RWPE2 (cell line): ENCODE results near the gene GRIA4.

ENCODE experiments used
- ATAC-seq: fragments of 200-7000 bp; cut with Tn5 transposase; 3 replicates; pipeline ENCODE4 v1.9.1; 2021; ENCODE audit warnings: low read depth
- DNase-seq: peaks from one replicate; pipeline ENCODE4 v3.0.0-alpha.2; 2020; ENCODE audit warnings: low spot score
- H3K27ac ChIP-seq: fragments of 450-650 bp; 2 replicates; pipeline ENCODE4 v1.5.1; 2017; ENCODE audit warnings: mild to moderate bottlenecking; ENCODE audit not compliant: poor library complexity, severe bottlenecking
- H3K27me3 ChIP-seq: fragments of 250-450 bp; sonication (Bioruptor Pico); 2 replicates; pipeline ENCODE4 v1.5.1; 2021; ENCODE audit warnings: mild to moderate bottlenecking, moderate library complexity; ENCODE audit not compliant: insufficient read depth, poor library complexity, severe bottlenecking
- H3K36me3 ChIP-seq: fragments of 250-450 bp; sonication (Bioruptor Pico); 2 replicates; pipeline ENCODE4 v1.5.1; 2020; ENCODE audit warnings: low read depth, mild to moderate bottlenecking, moderate library complexity
- H3K4me1 ChIP-seq: fragments of 250-450 bp; sonication (Bioruptor Pico); 2 replicates; pipeline ENCODE4 v1.5.1; 2021; ENCODE audit warnings: mild to moderate bottlenecking, moderate library complexity; ENCODE audit not compliant: insufficient read depth, poor library complexity, severe bottlenecking
- H3K4me3 ChIP-seq: fragments of 250-450 bp; sonication (Bioruptor Pico); 2 replicates; pipeline ENCODE4 v1.5.1; 2021; ENCODE audit warnings: mild to moderate bottlenecking, moderate library complexity; ENCODE audit not compliant: severe bottlenecking
- H3K9me3 ChIP-seq: fragments of 250-450 bp; sonication (Bioruptor Pico); 2 replicates; pipeline ENCODE4 v1.5.1; 2021; ENCODE audit warnings: mild to moderate bottlenecking, moderate library complexity; ENCODE audit not compliant: severe bottlenecking
- TF ChIP-seq, protein P1 (sequence below): fragments of 450-650 bp; IDR thresholded peaks from one replicate; pipeline ENCODE4 v1.5.1; 2017; ENCODE audit warnings: mild to moderate bottlenecking, moderate library complexity; ENCODE audit not compliant: poor library complexity, severe bottlenecking

The GRIA4 gene

DNA sequence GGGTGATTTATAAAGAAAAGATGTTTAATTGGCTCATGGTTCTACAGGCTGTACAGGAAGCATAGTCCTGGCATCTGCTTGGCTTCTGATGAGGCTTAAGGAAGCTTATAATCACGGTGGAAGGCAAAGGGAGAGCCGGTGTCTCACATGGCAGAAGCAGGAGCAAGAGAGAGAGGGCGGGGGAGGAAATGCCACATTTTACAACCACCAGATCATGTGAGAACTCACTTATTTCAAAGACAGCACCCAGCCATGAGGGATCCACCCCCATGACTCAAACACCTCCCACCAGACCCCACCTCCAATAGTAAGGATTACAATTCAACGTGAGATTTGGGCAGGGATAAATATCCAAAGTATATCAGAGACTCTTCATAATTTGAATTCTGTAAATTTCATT lies 211.5 kb downstream of the GRIA4 start:
- H3K9me3 ChIP-seq = no peaks in the 10 kb centered on the region
- no peaks in the 10 kb centered on the region for H3K36me3 ChIP-seq
- H3K4me3 ChIP-seq = no peak overlapping the region
- TF ChIP-seq, protein P1, sequence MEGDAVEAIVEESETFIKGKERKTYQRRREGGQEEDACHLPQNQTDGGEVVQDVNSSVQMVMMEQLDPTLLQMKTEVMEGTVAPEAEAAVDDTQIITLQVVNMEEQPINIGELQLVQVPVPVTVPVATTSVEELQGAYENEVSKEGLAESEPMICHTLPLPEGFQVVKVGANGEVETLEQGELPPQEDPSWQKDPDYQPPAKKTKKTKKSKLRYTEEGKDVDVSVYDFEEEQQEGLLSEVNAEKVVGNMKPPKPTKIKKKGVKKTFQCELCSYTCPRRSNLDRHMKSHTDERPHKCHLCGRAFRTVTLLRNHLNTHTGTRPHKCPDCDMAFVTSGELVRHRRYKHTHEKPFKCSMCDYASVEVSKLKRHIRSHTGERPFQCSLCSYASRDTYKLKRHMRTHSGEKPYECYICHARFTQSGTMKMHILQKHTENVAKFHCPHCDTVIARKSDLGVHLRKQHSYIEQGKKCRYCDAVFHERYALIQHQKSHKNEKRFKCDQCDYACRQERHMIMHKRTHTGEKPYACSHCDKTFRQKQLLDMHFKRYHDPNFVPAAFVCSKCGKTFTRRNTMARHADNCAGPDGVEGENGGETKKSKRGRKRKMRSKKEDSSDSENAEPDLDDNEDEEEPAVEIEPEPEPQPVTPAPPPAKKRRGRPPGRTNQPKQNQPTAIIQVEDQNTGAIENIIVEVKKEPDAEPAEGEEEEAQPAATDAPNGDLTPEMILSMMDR = no peak
- no peak for DNase-seq
- H3K27me3 ChIP-seq = peaks cover 2% of the 10 kb centered on the region
- no peaks in the 10 kb centered on the region for H3K4me1 ChIP-seq
- ATAC-seq = no peak
- H3K27ac ChIP-seq = no peak overlapping the region

DNA sequence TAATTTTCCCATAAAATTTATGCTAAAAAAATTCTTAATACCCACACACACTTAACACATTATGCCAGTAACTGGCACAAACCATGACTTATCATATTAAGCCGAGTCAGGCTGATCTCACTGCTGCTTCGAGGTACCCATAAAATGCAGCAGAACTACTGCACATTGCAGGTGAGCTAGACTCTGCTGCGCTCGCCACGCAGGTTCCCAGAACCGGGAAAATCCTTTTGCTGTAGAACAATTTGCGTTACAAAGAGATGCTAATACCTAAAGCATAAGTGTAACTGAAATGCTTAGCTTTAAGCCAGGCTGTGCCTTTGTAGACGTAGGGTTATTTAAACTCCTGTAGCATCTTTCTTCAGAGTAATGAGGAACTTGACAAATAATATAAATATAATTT lies 211.9 kb downstream of the GRIA4 start:
- DNase-seq (no peak), ATAC-seq (no peak)
- Histone ChIP-seq H3K36me3 (no peaks in the 10 kb centered on the region), H3K4me1 (no peaks in the 10 kb centered on the region), H3K27ac (no peak overlapping the region), H3K9me3 (no peaks in the 10 kb centered on the region), H3K4me3 (no peak overlapping the region), H3K27me3 (peaks cover 2% of the 10 kb centered on the region)
- TF ChIP-seq, protein P1 = no peak

GRCh38 chr11:105823495-105824033 lies 213.7 kb downstream of the GRIA4 start:
- Histone ChIP-seq H3K27ac (no peak overlapping the region), H3K4me3 (no peak overlapping the region), H3K27me3 (peaks cover 2% of the 10 kb centered on the region), H3K4me1 (no peaks in the 10 kb centered on the region), H3K9me3 (no peaks in the 10 kb centered on the region), H3K36me3 (no peaks in the 10 kb centered on the region)
- TF ChIP-seq, protein P1 = no peak
- no peak for ATAC-seq
- DNase-seq = no peak

DNA sequence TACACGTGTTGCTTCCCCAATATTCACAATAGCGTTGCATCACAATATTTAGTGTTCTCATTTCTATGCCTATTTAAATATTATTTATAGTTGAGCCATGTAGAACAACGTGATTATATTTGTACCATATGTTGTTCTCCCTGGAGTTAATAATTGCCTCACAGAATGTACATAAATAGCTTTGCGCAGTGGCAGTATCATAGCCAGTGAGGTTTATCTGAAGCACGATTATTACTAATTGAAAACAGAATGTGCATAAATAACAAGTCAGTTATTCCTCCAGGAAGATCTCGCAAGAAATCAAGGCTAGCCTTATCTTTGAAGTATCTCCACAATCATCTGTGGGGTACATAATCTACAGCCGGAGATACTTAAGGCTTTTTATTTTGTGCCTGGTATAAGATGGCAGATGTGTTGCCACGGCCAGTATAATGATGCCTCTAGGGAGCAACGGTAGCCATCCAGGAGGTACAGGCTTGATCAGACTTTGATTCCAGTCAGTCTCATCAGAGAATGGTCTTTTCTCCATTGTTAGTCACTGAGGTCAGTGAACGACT lies 214.7 kb downstream of the GRIA4 start:
- no peak for ATAC-seq
- Histone ChIP-seq H3K9me3 (no peaks in the 10 kb centered on the region), H3K4me1 (no peaks in the 10 kb centered on the region), H3K27me3 (peaks cover 2% of the 10 kb centered on the region), H3K4me3 (no peak overlapping the region), H3K36me3 (no peaks in the 10 kb centered on the region), H3K27ac (no peak overlapping the region)
- TF ChIP-seq, protein P1 = no peak
- DNase-seq = no peak

DNA sequence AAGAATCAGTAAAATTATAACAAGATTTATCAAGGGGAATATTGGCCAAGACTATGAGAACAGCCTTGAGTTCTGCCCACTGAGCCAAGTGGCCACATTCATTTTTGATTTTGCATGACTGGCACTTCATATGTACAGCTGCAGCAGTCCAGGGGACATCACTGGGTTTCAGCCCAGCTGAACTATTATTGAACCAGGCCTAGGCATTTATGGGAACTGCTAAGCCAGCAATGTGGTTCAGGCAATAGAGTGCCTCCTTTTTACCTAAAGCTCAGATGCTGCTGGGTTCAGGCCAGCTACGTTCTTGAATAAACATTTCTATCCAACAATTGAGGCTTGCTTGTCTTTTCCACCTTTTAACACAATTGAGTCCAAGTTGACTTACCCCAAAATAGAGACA lies 215.3 kb downstream of the GRIA4 start:
- H3K36me3 ChIP-seq = no peaks in the 10 kb centered on the region
- H3K4me1 ChIP-seq = no peaks in the 10 kb centered on the region
- H3K9me3 ChIP-seq = no peaks in the 10 kb centered on the region
- ATAC-seq (no peak), DNase-seq (no peak)
- no peak overlapping the region for H3K27ac ChIP-seq
- no peak overlapping the region for H3K4me3 ChIP-seq
- TF ChIP-seq, protein P1 = no peak
- peaks cover 2% of the 10 kb centered on the region for H3K27me3 ChIP-seq
